B cell (primary cell): ENCODE measurements around the gene GRIN3A. TPM values are rescaled to one million over a fixed set of nuclear protein-coding genes. Genes with fewer than 3 reads are reported as not detected.

Experiments used
- ATAC-seq: fragments of 200-7000 bp; cut with Tn5 transposase; one replicate; pipeline ENCODE4 v1.10.0; 2021; ENCODE audit warnings: low read depth, mild to moderate bottlenecking, moderate number of reproducible peaks, moderate library complexity
- CTCF ChIA-PET: fragments of 350-600 bp; sonication (Branson Sonifier 250); formaldehyde crosslinking; loops from one replicate; lab custom pipeline; 2021; ENCODE audit warnings: antibody characterized with exemption, inconsistent platforms; lab: Charles Lee
- POLR2A ChIA-PET: fragments of 350-600 bp; sonication (Branson Sonifier 250); formaldehyde crosslinking; loops from one replicate; lab custom pipeline; 2021; ENCODE audit warnings: antibody characterized with exemption; lab: Charles Lee
- DNase-seq: peaks from one replicate; pipeline ENCODE4 v3.0.0; 2013
- H2AFZ ChIP-seq: 2 replicates; pipeline ENCODE4 v1.6.1; 2012; ENCODE audit warnings: mild to moderate bottlenecking, low read depth, low read length; ENCODE audit not compliant: insufficient read depth, poor library complexity, severe bottlenecking
- H3K27ac ChIP-seq, 2 donors: 1 replicate in 1 of 2; 2 replicates in 1 of 2; pipeline ENCODE4 v1.5.1; 2012 to 2013; ENCODE audit warnings: low read length in 2 of 2, mild to moderate bottlenecking in 2 of 2, moderate library complexity in 1 of 2
- H3K27me3 ChIP-seq, 4 experiments: fragments of 200-600 bp in 1 of 4; sonication (generic) in 1 of 4; replicated peaks in 1 of 4; 1 replicate in 2 of 4; 2 replicates in 2 of 4; pipeline versions ENCODE4 v1.6.1 to v1.7.0; 2013 to 2016; ENCODE audit warnings: low read length in 3 of 4, mild to moderate bottlenecking in 2 of 4, mixed read lengths in 1 of 4, moderate library complexity in 1 of 4; ENCODE audit not compliant: insufficient read depth in 4 of 4, control insufficient read depth in 3 of 4; ENCODE audit errors: control extremely low read depth in 1 of 4
- H3K36me3 ChIP-seq, 2 experiments: replicated peaks in 1 of 2; 1 replicate in 1 of 2; 2 replicates in 1 of 2; pipeline versions ENCODE4 v1.6.1 to v1.7.1; 2013; ENCODE audit warnings: low read length in 1 of 2; ENCODE audit not compliant: insufficient read depth in 2 of 2, control insufficient read depth in 1 of 2; ENCODE audit errors: control extremely low read depth in 1 of 2, extremely low read depth in 1 of 2
- H3K4me1 ChIP-seq, 2 donors: fragments of 200-600 bp in 1 of 2; sonication (generic) in 1 of 2; 1 replicate in 1 of 2; 2 replicates in 1 of 2; pipeline versions ENCODE4 v1.5.1 to v1.6.1; 2013 to 2017; ENCODE audit warnings: low read length in 2 of 2; ENCODE audit not compliant: control insufficient read depth in 2 of 2, insufficient read depth in 2 of 2
- H3K4me2 ChIP-seq: replicated peaks from 2 replicates; pipeline ENCODE3; 2012; ENCODE audit warnings: mild to moderate bottlenecking, low read depth, low read length; ENCODE audit not compliant: poor library complexity, severe bottlenecking
- H3K4me3 ChIP-seq, 5 experiments: fragments of 200-600 bp in 1 of 5; sonication (generic) in 1 of 5; 1 replicate in 3 of 5; 2 replicates in 2 of 5; pipeline versions ENCODE4 v1.5.1 to v1.7.0; 2011 to 2016; ENCODE audit warnings: low read length in 4 of 5, mild to moderate bottlenecking in 4 of 5, low read depth in 2 of 5, control low read depth in 1 of 5, moderate library complexity in 1 of 5; ENCODE audit not compliant: insufficient read depth in 1 of 5; ENCODE audit errors: control extremely low read depth in 1 of 5, extremely low read depth in 1 of 5
- H3K79me2 ChIP-seq: fragments of 200-600 bp; sonication (generic); one replicate; pipeline ENCODE4 v1.6.0; 2016; ENCODE audit warnings: low read length; ENCODE audit not compliant: control insufficient read depth, insufficient read depth
- H3K9ac ChIP-seq: fragments of 200-600 bp; sonication (generic); 2 replicates; pipeline ENCODE4 v1.6.1; 2017; ENCODE audit warnings: mild to moderate bottlenecking, low read length, moderate library complexity
- H3K9me3 ChIP-seq, 3 donors: one replicate each; pipeline versions ENCODE4 v1.6.1 to v1.7.1; 2013; ENCODE audit warnings: low read length in 2 of 3; ENCODE audit not compliant: control insufficient read depth in 2 of 3, insufficient read depth in 1 of 3; ENCODE audit errors: control extremely low read depth in 1 of 3
- H4K20me1 ChIP-seq: 2 replicates; pipeline ENCODE4 v1.6.0; 2012; ENCODE audit warnings: mild to moderate bottlenecking, low read length; ENCODE audit not compliant: insufficient read depth, control insufficient read depth, poor library complexity, severe bottlenecking
- H3K27ac Mint-ChIP-seq: one replicate; pipeline ENCODE4 v1.8.0; 2021; ENCODE audit warnings: mixed read lengths
- H3K27me3 Mint-ChIP-seq: one replicate; pipeline ENCODE4 v1.8.0; 2021; ENCODE audit warnings: mixed read lengths
- H3K4me1 Mint-ChIP-seq: one replicate; pipeline ENCODE4 v1.8.0; 2021; ENCODE audit warnings: mixed read lengths
- H3K4me3 Mint-ChIP-seq: one replicate; pipeline ENCODE4 v1.8.0; 2021; ENCODE audit warnings: mixed read lengths
- H3K9me3 Mint-ChIP-seq: one replicate; pipeline ENCODE4 v1.8.0; 2022; ENCODE audit warnings: mixed read lengths; ENCODE audit not compliant: insufficient read depth
- CTCF ChIP-seq: fragments of 200-600 bp; IDR thresholded peaks from one replicate; pipeline ENCODE4 v1.8.0; 2022; ENCODE audit warnings: antibody characterized with exemption, mild to moderate bottlenecking
- EZH2 ChIP-seq: IDR thresholded peaks from 2 replicates; pipeline ENCODE4 v1.6.1; 2012; ENCODE audit warnings: borderline replicate concordance, low read depth, mild to moderate bottlenecking, moderate library complexity, low read length; ENCODE audit not compliant: insufficient read depth, poor library complexity, severe bottlenecking
- WGBS: methylation state at CpG from one replicate; pipeline ENCODE4 v1.1.5; 2013; ENCODE audit warnings: missing lambda C conversion rate; ENCODE audit not compliant: insufficient coverage; 5-methylcytosine and 5-hydroxymethylcytosine counted together
- intact Hi-C: fragments of 100-400 bp; cut with micrococcal nuclease; formaldehyde crosslinking; loops from one replicate; pipeline ENCODE4 v1.10.0; 2022
- polyA plus RNA-seq: library from polyadenylated mRNA; depleted of rRNA; stranded (reverse); fragments of >200 nt; gene quantifications from 2 replicates; pipeline ENCODE4 v1.2.3, GENCODE V29; 2012
- total RNA-seq, 2 donors: library from RNA; stranded (reverse); fragments of 120-200 nt in 1 of 2; gene quantifications; 1 replicate in 1 of 2; 2 replicates in 1 of 2; pipeline versions ENCODE4 v1.2.3 to v1.2.4, GENCODE V29; 2013 to 2022

The GRIN3A gene
- total and polyA plus RNA-seq, 2 donors (not counting 1 experiment from before 2014, with no cell fraction given), result not detected

GRCh38 chr9:101527066-101527465 is 211.4 kb downstream of the GRIN3A start:
- CTCF ChIA-PET, result interaction anchor here (3.5 to 4.8 kb wide), 2 partner anchors 68 to 78 kb away, joined by 8 to 35 read pairs; no protein-coding TSS in a partner anchor
- no peaks in the 10 kb centered on the region for H3K4me1 Mint-ChIP-seq
- no peak for ATAC-seq

GRCh38 chr9:101524371-101524770 is 214.1 kb downstream of the GRIN3A start:
- Histone ChIP-seq H2AFZ (no peak overlapping the region), H3K9me3 (no peaks in the 10 kb centered on the region), H4K20me1 (no peaks in the 10 kb centered on the region), H3K27ac (no peak overlapping the region), H3K4me3 (no peak overlapping the region), H3K4me1 (no peaks in the 10 kb centered on the region), H3K36me3 (no peaks in the 10 kb centered on the region), H3K9ac (no peak overlapping the region), H3K27me3 (peaks cover 0 to 4% (median 1%) of the 10 kb centered on the region in 4 experiments), H3K4me2 (no peak overlapping the region), H3K79me2 (no peaks in the 10 kb centered on the region)
- H3K4me3 Mint-ChIP-seq, result no peak overlapping the region
- no peak for DNase-seq
- no peak overlapping the region for H3K27ac Mint-ChIP-seq
- intact Hi-C loops, result no loop called here
- no peak for ATAC-seq
- H3K9me3 Mint-ChIP-seq, result no peaks in the 10 kb centered on the region
- H3K27me3 Mint-ChIP-seq, result peaks cover 47% of the 10 kb centered on the region
- WGBS, result 90% methylated on average over 6 of the region's 6 CpGs
- TF ChIP-seq CTCF (no peak), EZH2 (no peak)
- ChIA-PET CTCF (no interaction called here), POLR2A (no interaction called here)
- H3K4me1 Mint-ChIP-seq, result no peaks in the 10 kb centered on the region

More at GRCh38 chr9:101527066-101527465, 211.4 kb downstream of the GRIN3A start:
- no peak for TF ChIP-seq EZH2
- no peak for TF ChIP-seq CTCF
- no peak overlapping the region for H3K4me3 ChIP-seq
- no peaks in the 10 kb centered on the region for H3K9me3 ChIP-seq
- H3K27me3 ChIP-seq, result peaks cover 0 to 7% (median 3%) of the 10 kb centered on the region in 4 experiments
- H3K9ac ChIP-seq, result no peak overlapping the region
- H4K20me1 ChIP-seq, result no peaks in the 10 kb centered on the region
- Mint-ChIP-seq H3K9me3 (no peaks in the 10 kb centered on the region), H3K27ac (no peak overlapping the region), H3K27me3 (peaks cover 38% of the 10 kb centered on the region), H3K4me3 (no peak overlapping the region)
- H2AFZ ChIP-seq, result no peak overlapping the region
- 75% methylated on average over 2 of the region's 6 CpGs for WGBS
- no peaks in the 10 kb centered on the region for H3K79me2 ChIP-seq
- no peaks in the 10 kb centered on the region for H3K36me3 ChIP-seq
- POLR2A ChIA-PET, result no interaction called here
- H3K4me2 ChIP-seq, result no peak overlapping the region
- intact Hi-C loops, result no loop called here
- DNase-seq, result no peak
- no peak overlapping the region for H3K27ac ChIP-seq
- H3K4me1 ChIP-seq, result no peaks in the 10 kb centered on the region

Other genes with a start within 250 kb of the GRIN3A start
- gene RNF20, start 204.8 kb downstream of the GRIN3A start, total RNA-seq, result 56.4 and 58.0 TPM in 2 replicates
- 5.7 and 8.2 TPM in 2 replicates for gene RNF20, start 204.8 kb downstream of the GRIN3A start, polyA plus RNA-seq
- gene PPP3R2, start 143.7 kb downstream of the GRIN3A start, total RNA-seq, result not detected in 2 replicates
- gene PPP3R2, start 143.7 kb downstream of the GRIN3A start, polyA plus RNA-seq, result not detected in 2 replicates